Activated CD8-positive, alpha-beta T cell treated with anti-CD3 and anti-CD28 coated beads, Interleukin-2, amount 10 ng/mL, durations not matched to agents 7 days and 5 days (primary cell): ENCODE measurements around the gene SPINK8. TPM values are rescaled to one million over a fixed set of nuclear protein-coding genes. Genes with fewer than 3 reads are reported as not detected.

ENCODE experiments used
- ATAC-seq: fragments of 150-1000 bp; cut with Tn5 transposase; one replicate; pipeline ENCODE4 v1.10.0; 2021; ENCODE audit warnings: moderate library complexity
- CTCF ChIA-PET: fragments of 350-600 bp; sonication (Branson Sonifier 250); formaldehyde crosslinking; loops from one replicate; lab custom pipeline; 2021; ENCODE audit warnings: antibody characterized with exemption; lab: Charles Lee
- POLR2A ChIA-PET: fragments of 350-600 bp; sonication (Branson Sonifier 250); formaldehyde crosslinking; loops from one replicate; lab custom pipeline; 2021; ENCODE audit warnings: antibody characterized with exemption; lab: Charles Lee
- DNase-seq: peaks from one replicate; pipeline ENCODE4 v3.0.0-alpha.2; 2020
- H3K27ac Mint-ChIP-seq: one replicate; pipeline ENCODE4 v1.8.0; 2021; ENCODE audit warnings: mild to moderate bottlenecking, mixed read lengths
- H3K27me3 Mint-ChIP-seq: one replicate; pipeline ENCODE4 v1.8.0; 2021; ENCODE audit warnings: low read depth, mixed read lengths
- H3K36me3 Mint-ChIP-seq: one replicate; pipeline ENCODE4 v1.8.0; 2021; ENCODE audit warnings: low read depth, mixed read lengths
- H3K4me1 Mint-ChIP-seq: one replicate; pipeline ENCODE4 v1.8.0; 2021; ENCODE audit warnings: low read depth, mixed read lengths
- H3K4me3 Mint-ChIP-seq: one replicate; pipeline ENCODE4 v1.8.0; 2021; ENCODE audit warnings: mild to moderate bottlenecking, mixed read lengths
- H3K9me3 Mint-ChIP-seq: one replicate; pipeline ENCODE4 v1.8.0; 2022; ENCODE audit warnings: mixed read lengths; ENCODE audit not compliant: insufficient read depth
- total RNA-seq, 2 experiments: library from RNA; stranded (reverse); gene quantifications; one replicate each; pipeline ENCODE4 v1.2.3, GENCODE V29; 2021

Gene SPINK8
- total RNA-seq, 2 experiments from 2014 or later: not detected

GRCh38 chr3:48318713-48319468 is 14.6 kb downstream of the SPINK8 start:
- DNase-seq (no peak), ATAC-seq (no peak)
- H3K36me3 Mint-ChIP-seq: peaks cover 11% of the 10 kb centered on the region
- H3K4me3 Mint-ChIP-seq: no peak overlapping the region
- ChIA-PET CTCF (interaction anchor here (1.1 to 1.5 kb wide), 3 partner anchors 58 to 117 kb away, joined by 3 to 6 read pairs (median 6); no protein-coding TSS in a partner anchor), POLR2A (no interaction called here)
- H3K4me1 Mint-ChIP-seq: peaks cover 8% of the 10 kb centered on the region
- H3K27me3 Mint-ChIP-seq: peaks cover 6% of the 10 kb centered on the region
- H3K27ac Mint-ChIP-seq: no peak overlapping the region
- H3K9me3 Mint-ChIP-seq: peaks cover 9% of the 10 kb centered on the region

GRCh38 chr3:48314542-48314941 is 18.9 kb downstream of the SPINK8 start:
- Mint-ChIP-seq H3K27me3 (peaks cover 20% of the 10 kb centered on the region), H3K9me3 (peaks cover 15% of the 10 kb centered on the region), H3K4me1 (no peaks in the 10 kb centered on the region), H3K36me3 (peaks cover 13% of the 10 kb centered on the region), H3K4me3 (no peak overlapping the region), H3K27ac (no peak overlapping the region)
- CTCF ChIA-PET: interaction anchor here (1.3 kb wide), 1 partner anchor 122 kb away, joined by 4 read pairs; no protein-coding TSS in a partner anchor
- no peak for DNase-seq
- no peak for ATAC-seq
- POLR2A ChIA-PET: no interaction called here

- no peak for ATAC-seq
- DNase-seq: no peak
- ChIA-PET POLR2A (no interaction called here), CTCF (interaction anchor here (1.9 kb wide), 1 partner anchor 129 kb away, joined by 5 read pairs; no protein-coding TSS in a partner anchor)
- Mint-ChIP-seq H3K9me3 (no peaks in the 10 kb centered on the region), H3K27me3 (peaks cover 32% of the 10 kb centered on the region), H3K4me1 (peaks cover 8% of the 10 kb centered on the region), H3K4me3 (no peak overlapping the region), H3K36me3 (peaks cover 4% of the 10 kb centered on the region), H3K27ac (no peak overlapping the region)
These were observed 26.5 kb downstream of the SPINK8 start for GRCh38 chr3:48306860-48307530.

GRCh38 chr3:48306290-48306689 is 27.2 kb downstream of the SPINK8 start:
- CTCF ChIA-PET: no interaction called here

GRCh38 chr3:48305396-48305795 is 28.1 kb downstream of the SPINK8 start:
- CTCF ChIA-PET: interaction anchor here (0.6 to 0.7 kb wide), 2 partner anchors 95 to 130 kb away, joined by 3 to 4 read pairs; no protein-coding TSS in a partner anchor
- no peak overlapping the region for H3K27ac Mint-ChIP-seq
- POLR2A ChIA-PET: interaction anchor here (0.6 kb wide), 1 partner anchor 101 kb away, joined by 3 read pairs; no protein-coding TSS in a partner anchor
- H3K36me3 Mint-ChIP-seq: peaks cover 6% of the 10 kb centered on the region
- no peaks in the 10 kb centered on the region for H3K9me3 Mint-ChIP-seq
- peaks cover 12% of the 10 kb centered on the region for H3K4me1 Mint-ChIP-seq
- ATAC-seq: no peak
- peaks cover 26% of the 10 kb centered on the region for H3K27me3 Mint-ChIP-seq
- H3K4me3 Mint-ChIP-seq: no peak overlapping the region
- no peak for DNase-seq

More at GRCh38 chr3:48306290-48306689, 27.2 kb downstream of the SPINK8 start:
- peaks cover 11% of the 10 kb centered on the region for H3K4me1 Mint-ChIP-seq
- peaks cover 32% of the 10 kb centered on the region for H3K27me3 Mint-ChIP-seq
- POLR2A ChIA-PET: interaction anchor here (0.6 kb wide), 1 partner anchor 100 kb away, joined by 3 read pairs; no protein-coding TSS in a partner anchor
- ATAC-seq (no peak), DNase-seq (no peak)
- H3K4me3 Mint-ChIP-seq: no peak overlapping the region
- peaks cover 6% of the 10 kb centered on the region for H3K36me3 Mint-ChIP-seq
- H3K9me3 Mint-ChIP-seq: no peaks in the 10 kb centered on the region
- H3K27ac Mint-ChIP-seq: no peak overlapping the region

GRCh38 chr3:48303021-48303420 is 30.4 kb downstream of the SPINK8 start:
- ChIA-PET CTCF (no interaction called here), POLR2A (no interaction called here)
- no peak for DNase-seq
- H3K27ac Mint-ChIP-seq: no peak overlapping the region
- no peaks in the 10 kb centered on the region for H3K9me3 Mint-ChIP-seq
- peak overlapping the region; percentile 93 for H3K4me3 Mint-ChIP-seq
- peaks cover 22% of the 10 kb centered on the region for H3K36me3 Mint-ChIP-seq
- H3K27me3 Mint-ChIP-seq: peaks cover 14% of the 10 kb centered on the region
- ATAC-seq: no peak
- peaks cover 31% of the 10 kb centered on the region for H3K4me1 Mint-ChIP-seq

GRCh38 chr3:48301800-48302166 is 31.7 kb downstream of the SPINK8 start:
- H3K36me3 Mint-ChIP-seq: peaks cover 33% of the 10 kb centered on the region
- H3K4me1 Mint-ChIP-seq: peaks cover 40% of the 10 kb centered on the region
- peak overlapping the region; percentile 93 for H3K4me3 Mint-ChIP-seq
- ChIA-PET CTCF (interaction anchor here (0.6 to 3.6 kb wide), 5 partner anchors 21 to 134 kb away, joined by 3 to 34 read pairs (median 4); no protein-coding TSS in a partner anchor), POLR2A (interaction anchor here (0.7 to 2.0 kb wide), 2 partner anchors 61 to 688 kb away, joined by 3 to 11 read pairs; partner anchors contain the start of gene ZNF589)
- DNase-seq (no peak), ATAC-seq (peak; percentile 17)
- no peaks in the 10 kb centered on the region for H3K9me3 Mint-ChIP-seq
- peaks cover 11% of the 10 kb centered on the region for H3K27me3 Mint-ChIP-seq
- peak overlapping the region; percentile 97 for H3K27ac Mint-ChIP-seq

GRCh38 chr3:48301020-48301799 is 32.3 kb downstream of the SPINK8 start, which contains the start of gene NME6:
Gene NME6, minus strand, starts transcription at chr3:48301367.
- ChIA-PET CTCF (interaction anchor here (0.7 to 3.6 kb wide), 9 partner anchors 21 to 257 kb away, joined by 3 to 34 read pairs (median 4); partner anchors contain the start of gene ZNF589), POLR2A (interaction anchor here (0.6 to 2.0 kb wide), 10 partner anchors 12 to 688 kb away, joined by 3 to 11 read pairs (median 3); partner anchors contain the start of genes ATRIP and ZNF589)
- peak; percentile 89 for ATAC-seq
- Mint-ChIP-seq H3K9me3 (no peaks in the 10 kb centered on the region), H3K27me3 (peaks cover 8% of the 10 kb centered on the region), H3K27ac (peak within 1 kb of the TSS; percentile 97), H3K4me1 (peaks cover 40% of the 10 kb centered on the region), H3K4me3 (peak within 1 kb of the TSS; percentile 93), H3K36me3 (peaks cover 39% of the 10 kb centered on the region)
- peak; percentile 94 for DNase-seq

- Mint-ChIP-seq H3K4me1 (peaks cover 40% of the 10 kb centered on the region), H3K27ac (peak overlapping the region; percentile 97), H3K4me3 (peak overlapping the region; percentile 93), H3K9me3 (no peaks in the 10 kb centered on the region), H3K27me3 (peaks cover 5% of the 10 kb centered on the region), H3K36me3 (peaks cover 43% of the 10 kb centered on the region)
- POLR2A ChIA-PET: interaction anchor here (0.6 to 2.0 kb wide), 15 partner anchors 9 to 334 kb away, joined by 3 to 11 read pairs (median 3); partner anchors contain the start of genes ATRIP, PFKFB4 and ZNF589
- CTCF ChIA-PET: interaction anchor here (0.7 to 3.6 kb wide), 17 partner anchors 10 to 440 kb away, joined by 3 to 34 read pairs (median 4); partner anchors contain the start of gene ZNF589
- peak; percentile 64 for DNase-seq
- peak; percentile 31 for ATAC-seq
These were observed 33.4 kb downstream of the SPINK8 start for GRCh38 chr3:48299746-48300712.
